ENCODE measurements around the gene POLR3H.
A peak's percentile ranks its signal among the peaks of the same experiment; 100 is the strongest.

- TF ChIP-seq POLR2AphosphoS5 (IDR thresholded peaks at IDR 0.05) (peak in 1 of 3 donors; percentile 32), POLR2A (IDR thresholded peaks at IDR 0.05) (no peak)
- TF ChIP-seq, protein P1, sequence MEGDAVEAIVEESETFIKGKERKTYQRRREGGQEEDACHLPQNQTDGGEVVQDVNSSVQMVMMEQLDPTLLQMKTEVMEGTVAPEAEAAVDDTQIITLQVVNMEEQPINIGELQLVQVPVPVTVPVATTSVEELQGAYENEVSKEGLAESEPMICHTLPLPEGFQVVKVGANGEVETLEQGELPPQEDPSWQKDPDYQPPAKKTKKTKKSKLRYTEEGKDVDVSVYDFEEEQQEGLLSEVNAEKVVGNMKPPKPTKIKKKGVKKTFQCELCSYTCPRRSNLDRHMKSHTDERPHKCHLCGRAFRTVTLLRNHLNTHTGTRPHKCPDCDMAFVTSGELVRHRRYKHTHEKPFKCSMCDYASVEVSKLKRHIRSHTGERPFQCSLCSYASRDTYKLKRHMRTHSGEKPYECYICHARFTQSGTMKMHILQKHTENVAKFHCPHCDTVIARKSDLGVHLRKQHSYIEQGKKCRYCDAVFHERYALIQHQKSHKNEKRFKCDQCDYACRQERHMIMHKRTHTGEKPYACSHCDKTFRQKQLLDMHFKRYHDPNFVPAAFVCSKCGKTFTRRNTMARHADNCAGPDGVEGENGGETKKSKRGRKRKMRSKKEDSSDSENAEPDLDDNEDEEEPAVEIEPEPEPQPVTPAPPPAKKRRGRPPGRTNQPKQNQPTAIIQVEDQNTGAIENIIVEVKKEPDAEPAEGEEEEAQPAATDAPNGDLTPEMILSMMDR (IDR thresholded peaks at IDR 0.05 in 8 of 11, conservative IDR thresholded peaks at IDR 0.05 in 3 of 11), result no peak
Observed at GRCh38 chr22:41524251-41524661, 20.0 kb downstream of the POLR3H start.
